HG03354 (cell line): ENCODE results near the gene MSGN1.

Experiments
- ATAC-seq: cut with Tn5 transposase; IDR thresholded peaks from one replicate; pipeline ENCODE4 v1.9.1; 2021; ENCODE audit warnings: mild to moderate bottlenecking; ENCODE audit not compliant: unreplicated experiment, poor library complexity, severe bottlenecking

The MSGN1 gene

GRCh38 chr2:17839959-17840358 lies 23.7 kb downstream of the MSGN1 start:
- ATAC-seq: no peak

GRCh38 chr2:17843457-17843856 lies 27.2 kb downstream of the MSGN1 start:
- ATAC-seq: no peak

GRCh38 chr2:17845806-17846205 lies 29.5 kb downstream of the MSGN1 start:
- ATAC-seq: no peak

GRCh38 chr2:17846676-17847075 lies 30.4 kb downstream of the MSGN1 start:
- no peak for ATAC-seq

GRCh38 chr2:17847236-17847635 lies 31.0 kb downstream of the MSGN1 start:
- no peak for ATAC-seq

GRCh38 chr2:17849275-17849674 lies 33.0 kb downstream of the MSGN1 start:
- ATAC-seq: no peak

- ATAC-seq: no peak
These were observed 33.9 kb downstream of the MSGN1 start for GRCh38 chr2:17850151-17850550.

GRCh38 chr2:17851731-17852585 lies 35.7 kb downstream of the MSGN1 start:
- peak; percentile 88 for ATAC-seq

- no peak for ATAC-seq
These were observed 37.5 kb downstream of the MSGN1 start for GRCh38 chr2:17853799-17854198.

GRCh38 chr2:17857021-17857420 lies 40.8 kb downstream of the MSGN1 start:
- no peak for ATAC-seq

GRCh38 chr2:17858064-17858463 lies 41.8 kb downstream of the MSGN1 start:
- ATAC-seq: no peak

GRCh38 chr2:17863539-17863938 lies 47.3 kb downstream of the MSGN1 start:
- no peak for ATAC-seq

GRCh38 chr2:17864676-17865075 lies 48.4 kb downstream of the MSGN1 start:
- no peak for ATAC-seq

GRCh38 chr2:17867133-17867532 lies 50.9 kb downstream of the MSGN1 start:
- no peak for ATAC-seq
